ENCODE data around the gene ATP2C2. TPM values are rescaled to one million over a fixed set of nuclear protein-coding genes. Genes with fewer than 3 reads are reported as not detected.

Gene ATP2C2
- polyA plus RNA-seq, 1 of the 3 experiments (the other 2 are of a cell fraction), result 0.33 TPM

DNA sequence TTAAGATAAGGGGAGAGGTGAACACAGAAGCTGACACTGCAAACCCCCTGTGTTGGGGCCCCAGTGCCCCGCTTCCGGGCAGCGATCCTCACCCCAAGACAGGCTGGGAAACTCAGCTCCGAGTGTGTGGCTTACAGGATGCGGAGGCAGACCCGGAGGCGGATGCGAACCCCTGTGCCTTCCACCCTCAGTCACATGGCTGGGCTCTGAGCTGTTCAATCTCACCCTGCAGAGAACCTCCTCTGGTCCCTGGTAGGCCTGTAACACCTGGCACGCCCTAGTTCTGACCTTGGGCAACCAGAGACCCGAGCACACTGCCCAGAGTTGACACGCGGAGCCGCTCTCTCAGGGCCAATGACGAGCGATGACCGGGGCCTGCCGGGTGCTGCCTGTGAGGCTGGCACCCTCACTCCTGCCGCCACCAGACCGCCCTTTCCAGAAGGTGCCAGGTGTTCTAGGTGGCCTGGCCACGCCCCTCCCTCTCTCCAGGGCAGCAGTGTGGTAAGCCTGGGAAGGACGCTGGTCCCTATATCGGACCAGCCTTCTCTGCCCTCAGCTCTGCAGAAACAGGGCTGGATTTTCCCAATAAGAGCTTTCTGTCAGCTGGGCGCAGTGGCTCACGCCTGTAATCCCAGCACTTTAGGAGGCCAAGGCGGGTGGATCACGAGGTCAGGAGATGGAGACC is 112.9 kb downstream of the ATP2C2 start:
- no peaks in the 10 kb centered on the region for H3K9me2 ChIP-seq
- H3K36me3 ChIP-seq (replicated peaks in 1 of 2; ENCODE audit: control insufficient read depth in 1 of 2, insufficient read depth in 2 of 2, low read length in 1 of 2), result peaks cover 18 to 26% of the 10 kb centered on the region in 2 experiments
- TF ChIP-seq FOSL2 (IDR thresholded peaks at IDR 0.05; ENCODE audit: borderline replicate concordance, low read depth) (no peak), EP300 (IDR thresholded peaks at IDR 0.05; ENCODE audit: borderline replicate concordance in 1 of 2, low read depth in 1 of 2, low read length in 1 of 2) (no peak), MEF2A (IDR thresholded peaks at IDR 0.05; ENCODE audit: borderline replicate concordance, low read depth) (no peak), RAD21 (IDR thresholded peaks at IDR 0.05; ENCODE audit: low read length) (no peak), RFX5 (IDR thresholded peaks at IDR 0.05; ENCODE audit: low read length) (no peak), YY1 (IDR thresholded peaks at IDR 0.05; ENCODE audit: low read depth) (no peak), SMC3 (IDR thresholded peaks at IDR 0.05; ENCODE audit: low read depth, low read length) (no peak), RCOR1 (IDR thresholded peaks at IDR 0.05; ENCODE audit: low read length) (no peak), TEAD4 (IDR thresholded peaks at IDR 0.05; ENCODE audit: borderline replicate concordance, insufficient read depth) (no peak), FOXJ3 (CRISPR knock-in tag; IDR thresholded peaks at IDR 0.05) (no peak), ELF1 (IDR thresholded peaks at IDR 0.05) (no peak), SIN3A (IDR thresholded peaks at IDR 0.05; ENCODE audit: borderline replicate concordance, low read depth, low read length) (no peak), TCF12 (IDR thresholded peaks at IDR 0.05) (no peak), CHD2 (IDR thresholded peaks at IDR 0.05; ENCODE audit: low read length, partially characterized antibody) (no peak), RXRA (IDR thresholded peaks at IDR 0.05; ENCODE audit: borderline replicate concordance, low read depth) (no peak)
- TF ChIP-seq, protein P1, sequence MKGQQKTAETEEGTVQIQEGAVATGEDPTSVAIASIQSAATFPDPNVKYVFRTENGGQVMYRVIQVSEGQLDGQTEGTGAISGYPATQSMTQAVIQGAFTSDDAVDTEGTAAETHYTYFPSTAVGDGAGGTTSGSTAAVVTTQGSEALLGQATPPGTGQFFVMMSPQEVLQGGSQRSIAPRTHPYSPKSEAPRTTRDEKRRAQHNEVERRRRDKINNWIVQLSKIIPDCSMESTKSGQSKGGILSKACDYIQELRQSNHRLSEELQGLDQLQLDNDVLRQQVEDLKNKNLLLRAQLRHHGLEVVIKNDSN (IDR thresholded peaks at IDR 0.05; ENCODE audit: borderline replicate concordance, low read depth), result no peak
- TF ChIP-seq, protein P2, sequence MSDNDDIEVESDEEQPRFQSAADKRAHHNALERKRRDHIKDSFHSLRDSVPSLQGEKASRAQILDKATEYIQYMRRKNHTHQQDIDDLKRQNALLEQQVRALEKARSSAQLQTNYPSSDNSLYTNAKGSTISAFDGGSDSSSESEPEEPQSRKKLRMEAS (IDR thresholded peaks at IDR 0.05; ENCODE audit: low read depth), result no peak
- TF ChIP-seq, protein P3, sequence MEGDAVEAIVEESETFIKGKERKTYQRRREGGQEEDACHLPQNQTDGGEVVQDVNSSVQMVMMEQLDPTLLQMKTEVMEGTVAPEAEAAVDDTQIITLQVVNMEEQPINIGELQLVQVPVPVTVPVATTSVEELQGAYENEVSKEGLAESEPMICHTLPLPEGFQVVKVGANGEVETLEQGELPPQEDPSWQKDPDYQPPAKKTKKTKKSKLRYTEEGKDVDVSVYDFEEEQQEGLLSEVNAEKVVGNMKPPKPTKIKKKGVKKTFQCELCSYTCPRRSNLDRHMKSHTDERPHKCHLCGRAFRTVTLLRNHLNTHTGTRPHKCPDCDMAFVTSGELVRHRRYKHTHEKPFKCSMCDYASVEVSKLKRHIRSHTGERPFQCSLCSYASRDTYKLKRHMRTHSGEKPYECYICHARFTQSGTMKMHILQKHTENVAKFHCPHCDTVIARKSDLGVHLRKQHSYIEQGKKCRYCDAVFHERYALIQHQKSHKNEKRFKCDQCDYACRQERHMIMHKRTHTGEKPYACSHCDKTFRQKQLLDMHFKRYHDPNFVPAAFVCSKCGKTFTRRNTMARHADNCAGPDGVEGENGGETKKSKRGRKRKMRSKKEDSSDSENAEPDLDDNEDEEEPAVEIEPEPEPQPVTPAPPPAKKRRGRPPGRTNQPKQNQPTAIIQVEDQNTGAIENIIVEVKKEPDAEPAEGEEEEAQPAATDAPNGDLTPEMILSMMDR (IDR thresholded peaks at IDR 0.05), result no peak
- CTCF ChIA-PET, result interaction anchor here (0.8 to 4.7 kb wide), 4 partner anchors 30 to 306 kb away, joined by 3 to 67 read pairs (median 6); no protein-coding TSS in a partner anchor
- no peak for DNase-seq
- no peaks in the 10 kb centered on the region for H3K9me3 ChIP-seq
- H2AFZ ChIP-seq (ENCODE audit: low read depth), result no peak overlapping the region
- H4K20me1 ChIP-seq (ENCODE audit: insufficient read depth), result peaks cover 4% of the 10 kb centered on the region; the same call in 1 of the 2 replicates
- H3K9ac ChIP-seq, result no peak overlapping the region
- POLR2A ChIA-PET, result no interaction called here
- H3F3A ChIP-seq (replicated peaks; ENCODE audit: insufficient read depth), result peaks cover 15% of the 10 kb centered on the region
- H3K27me3 ChIP-seq (ENCODE audit: insufficient read depth), result no peaks in the 10 kb centered on the region
- H3K79me2 ChIP-seq (ENCODE audit: insufficient read depth), result no peaks in the 10 kb centered on the region; the same call in 1 of the 2 replicates
- no peaks in the 10 kb centered on the region; a peak in 1 of 4 replicates for H3K4me1 ChIP-seq (ENCODE audit: control insufficient read depth in 1 of 2, insufficient read depth in 2 of 2, low read depth in 1 of 2, low read length in 1 of 2)
- 91% methylated on average over 14 of the region's 26 CpGs for WGBS (ENCODE audit: low lambda C conversion rate)
- no peak overlapping the region for H3K4me2 ChIP-seq
- no peak overlapping the region for H3K4me3 ChIP-seq (ENCODE audit: low read depth in 2 of 2, low read length in 1 of 2)
- no peak overlapping the region for H3K27ac ChIP-seq (ENCODE audit: low read depth in 2 of 2, low read length in 1 of 2)

All from SK-N-SH (cell line).